DMS153 treated with DMSO at 0.1 percent for 48 hours (cell line): ENCODE measurements around the gene ICAM2.
"Not testable (repeated sequence)": the region's sequence is repeated elsewhere in the genome, so short reads cannot be mapped to it uniquely, and the experiment has no call there.

ENCODE experiments used
- DNase-seq: peaks from one replicate; lab custom pipeline; 2025; ENCODE audit not compliant: unreplicated experiment; lab: John Stamatoyannopoulos, UW

Gene ICAM2

GRCh38 chr17:64015447-64015846 lies 5.0 kb downstream of the ICAM2 start:
- DNase-seq: no peak

DNA sequence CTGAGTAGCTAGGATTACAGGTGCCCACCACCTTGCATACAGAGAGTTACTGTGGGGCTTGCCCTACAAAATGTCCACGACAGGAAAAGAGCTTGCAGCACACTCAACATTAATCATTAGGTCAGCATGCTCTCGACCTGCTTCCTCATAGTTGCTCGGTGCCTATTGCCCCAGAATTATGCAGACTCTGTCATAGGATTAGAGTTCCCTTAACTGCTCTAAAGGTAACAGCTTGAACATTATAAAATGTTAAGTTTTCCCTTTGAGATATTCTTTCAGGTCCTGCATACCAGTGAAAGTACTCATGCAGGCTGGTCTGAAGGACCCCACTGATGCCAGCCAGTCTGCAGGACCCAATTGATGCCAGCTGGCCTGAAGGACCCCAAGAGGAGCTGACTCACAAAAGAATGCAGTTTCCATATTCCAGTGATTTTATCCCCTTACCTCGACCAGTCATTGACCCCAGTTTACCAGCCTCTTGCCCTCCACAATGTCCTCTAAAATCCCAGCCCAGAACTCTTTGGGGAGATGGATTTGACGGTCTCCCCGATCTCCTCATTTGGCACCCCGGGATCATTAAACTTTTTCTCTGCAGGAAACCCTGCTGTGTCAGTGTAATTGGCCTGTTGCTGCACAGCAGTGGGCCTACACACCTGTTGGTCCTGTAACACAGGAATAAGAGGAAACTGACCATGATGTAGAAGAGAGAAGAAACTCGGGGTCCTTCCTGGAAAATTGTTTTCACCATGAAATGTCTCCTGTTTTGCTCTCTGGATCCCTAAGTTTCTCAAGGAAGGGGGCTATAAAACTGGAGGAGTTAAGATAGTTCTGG lies 10.6 kb downstream of the ICAM2 start:
- no peak for DNase-seq

DNA sequence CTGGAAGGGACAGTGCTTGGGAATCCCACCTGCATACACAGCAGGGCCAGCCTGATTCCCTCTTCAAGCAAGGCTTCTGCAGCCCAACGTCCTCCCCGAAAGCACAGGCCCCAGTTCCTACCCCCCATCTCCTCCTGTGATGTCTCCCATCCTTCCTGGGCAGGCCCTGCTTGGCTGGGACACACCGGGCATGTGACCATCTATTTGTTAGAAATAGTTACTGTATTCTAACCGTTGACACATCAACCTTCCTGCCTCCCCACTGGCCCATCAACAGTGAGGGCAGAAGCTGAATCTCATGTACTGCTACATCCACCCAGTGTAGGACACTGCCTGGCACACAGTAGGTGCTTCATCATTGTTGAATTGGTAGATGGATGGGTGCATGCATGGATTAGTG lies 11.6 kb downstream of the ICAM2 start:
- DNase-seq: no peak

GRCh38 chr17:64008346-64008745 lies 12.1 kb downstream of the ICAM2 start:
- no peak for DNase-seq

- no peak for DNase-seq
These were observed 12.6 kb downstream of the ICAM2 start for GRCh38 chr17:64007838-64008282.

- not testable (repeated sequence) for DNase-seq
These were observed 13.2 kb downstream of the ICAM2 start for GRCh38 chr17:64007089-64007837.

DNA sequence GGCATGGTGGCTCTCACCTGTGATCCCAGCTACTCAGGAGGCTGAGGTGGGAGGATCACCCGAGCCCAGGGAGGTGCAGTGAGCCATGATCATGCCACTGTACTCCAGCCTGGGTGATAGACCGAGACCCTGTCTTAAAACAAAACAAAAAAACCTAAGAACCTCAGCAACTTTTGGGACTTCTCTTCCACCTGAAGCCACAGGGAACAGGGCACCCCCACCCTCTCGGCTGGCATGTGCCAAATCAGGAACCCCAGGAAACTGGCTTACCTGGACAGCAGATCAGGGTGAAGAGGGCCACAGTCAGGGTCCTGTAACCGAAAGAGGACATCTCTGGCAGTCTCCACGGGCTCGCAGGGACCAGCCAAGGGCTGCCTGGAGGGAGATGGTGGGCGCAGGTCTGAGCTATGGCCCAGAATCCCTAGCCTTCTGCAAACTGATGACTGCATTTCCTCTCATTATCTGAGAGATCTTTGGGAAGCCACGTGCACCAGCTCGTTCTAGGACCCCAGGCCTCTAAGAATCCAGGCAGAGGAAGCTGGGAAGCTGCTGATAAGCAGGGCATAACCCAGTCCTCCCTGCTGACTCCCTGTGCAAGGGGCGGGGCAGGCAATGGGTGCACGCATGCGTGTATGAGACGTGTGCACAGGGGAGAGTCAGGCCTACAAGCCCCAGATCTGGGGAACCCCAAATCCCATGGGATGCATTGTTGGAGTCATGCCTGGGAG lies 13.9 kb downstream of the ICAM2 start:
- no peak for DNase-seq

DNA sequence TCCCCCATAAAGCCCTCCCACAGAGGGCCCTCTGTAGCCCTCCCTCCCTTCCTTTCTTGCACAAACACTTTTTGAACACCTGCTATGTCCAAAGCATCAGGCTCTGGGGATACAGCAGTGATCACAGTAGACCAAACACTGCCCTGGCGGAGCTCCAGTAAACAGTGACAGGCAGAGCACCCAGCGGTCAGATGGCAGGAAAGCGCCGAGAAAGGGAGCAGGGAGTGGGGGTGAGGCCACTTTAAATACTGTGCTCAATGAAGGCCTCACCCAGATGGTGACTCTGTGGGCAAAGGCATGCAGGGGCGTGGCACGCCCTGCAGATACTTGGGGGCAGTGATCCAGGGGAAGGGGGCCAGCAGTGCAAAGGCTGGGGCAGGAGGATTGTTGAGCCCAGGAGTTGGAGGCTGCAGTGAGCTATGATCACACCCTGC lies 14.7 kb downstream of the ICAM2 start:
- peak; percentile 58 for DNase-seq

DNA sequence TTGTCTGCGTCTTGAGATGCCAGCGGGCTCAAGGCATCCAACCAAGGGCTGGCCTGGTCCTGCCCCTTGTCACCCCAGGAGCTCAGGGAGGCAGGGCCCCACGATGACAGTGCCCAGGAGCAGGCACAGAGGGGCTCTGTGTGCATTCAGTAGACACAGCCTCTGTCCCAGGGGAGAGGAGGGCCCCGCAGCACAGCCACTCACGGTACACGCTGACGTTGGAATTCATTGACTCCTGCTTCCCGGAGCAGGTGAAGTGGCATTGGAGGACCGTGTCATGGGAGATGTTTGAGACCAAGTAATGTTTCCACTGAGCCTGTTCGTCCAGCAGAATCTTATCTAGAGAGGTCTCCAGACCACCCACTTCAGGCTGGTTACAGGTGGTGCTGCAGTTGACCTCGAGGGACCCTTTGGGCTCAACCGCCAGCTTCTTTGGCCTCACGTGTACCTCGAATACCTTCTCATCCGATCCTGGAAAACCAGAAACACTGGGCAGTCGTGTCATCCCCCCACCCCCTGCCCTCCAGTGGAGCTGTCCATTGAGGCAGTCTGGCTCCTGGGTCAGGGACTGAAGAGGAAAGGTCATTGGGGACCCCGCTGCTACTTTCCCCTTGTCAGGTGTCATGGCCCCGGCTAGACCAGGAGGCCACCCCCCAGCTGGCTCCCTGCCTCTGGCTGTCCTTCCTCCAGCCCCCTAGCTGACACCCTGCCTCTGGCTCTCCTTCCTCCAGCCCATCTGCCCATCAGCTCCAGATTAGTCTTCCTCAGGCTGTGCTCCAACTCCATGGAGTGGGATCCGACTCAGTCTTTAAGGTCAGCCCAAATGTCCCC lies 15.3 kb downstream of the ICAM2 start:
- no peak for DNase-seq

GRCh38 chr17:64004218-64004770 lies 16.1 kb downstream of the ICAM2 start:
- DNase-seq: no peak

- no peak for DNase-seq
These were observed 16.8 kb downstream of the ICAM2 start for GRCh38 chr17:64003526-64004121.

- no peak for DNase-seq
These were observed 17.5 kb downstream of the ICAM2 start for GRCh38 chr17:64002658-64003525.

GRCh38 chr17:64001763-64002529 lies 18.5 kb downstream of the ICAM2 start:
- DNase-seq: no peak

GRCh38 chr17:64001091-64001579 lies 19.3 kb downstream of the ICAM2 start:
- DNase-seq: no peak

DNA sequence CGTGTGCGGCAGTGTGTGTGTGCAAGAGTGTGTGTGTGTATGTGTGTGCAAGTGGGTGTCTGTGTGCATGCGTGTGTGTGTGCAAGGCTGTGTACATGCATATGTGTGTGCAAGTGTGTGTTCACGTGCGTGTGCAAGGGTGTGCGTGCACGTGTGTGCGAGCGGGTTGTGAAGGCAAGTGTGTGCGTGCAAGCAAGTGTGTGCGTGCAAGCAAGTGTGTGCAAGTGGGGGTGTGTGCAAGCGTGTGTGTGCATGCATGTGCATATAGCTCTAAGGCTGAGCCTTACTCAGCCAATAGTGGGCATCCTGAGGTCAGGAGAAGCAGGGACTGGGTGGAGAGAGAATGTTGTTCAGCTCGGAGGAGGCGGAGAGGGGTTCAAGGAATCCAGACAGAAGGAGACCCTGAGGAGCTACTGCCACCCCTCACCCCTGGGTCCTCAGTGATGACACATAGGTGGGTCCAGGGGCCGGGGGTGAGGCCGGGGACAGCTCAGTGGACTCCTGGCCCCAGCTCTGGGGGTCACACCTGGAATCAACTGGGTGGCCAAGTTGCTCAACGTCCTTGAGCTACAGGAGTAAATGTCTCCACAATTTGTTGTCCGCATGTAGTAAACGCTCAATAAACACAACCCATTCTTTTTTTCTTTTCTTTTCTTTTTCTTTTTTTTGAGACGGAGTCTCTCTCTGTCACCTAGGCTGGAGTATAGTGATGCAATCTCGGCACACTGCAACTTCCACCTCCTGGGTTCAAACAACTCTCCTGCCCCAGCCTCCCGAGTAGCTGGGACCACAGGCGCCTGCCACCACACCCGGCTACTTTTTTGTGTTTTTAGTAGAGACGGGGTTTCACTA lies 20.5 kb downstream of the ICAM2 start:
- DNase-seq: no peak

- DNase-seq: no peak
These were observed 21.4 kb downstream of the ICAM2 start for GRCh38 chr17:63998721-63999679.
